ENCODE measurements around the gene THRB.
A peak's percentile ranks its signal among the peaks of the same experiment; 100 is the strongest.

THRB gene

DNA sequence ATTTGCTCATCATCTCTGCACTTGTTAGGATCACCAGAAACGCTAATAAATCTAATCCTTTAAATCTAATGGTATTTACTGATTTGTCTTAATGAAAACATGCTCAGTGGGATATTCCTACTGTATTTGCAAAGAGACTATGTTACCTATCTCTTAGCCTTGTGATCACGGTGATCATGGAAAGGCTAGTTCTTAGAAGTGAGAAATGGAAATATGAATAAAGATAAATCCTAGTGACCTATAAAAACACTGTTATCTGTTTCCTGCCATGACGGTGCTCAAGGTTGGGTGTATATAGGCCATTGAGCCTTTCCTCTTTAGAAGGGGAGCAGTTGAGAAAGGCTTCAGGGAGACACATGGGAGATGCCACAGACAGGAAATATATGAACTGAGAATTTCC, 116.3 kb downstream of the THRB start:
- DNase-seq (ENCODE audit: low read depth in 2 of 2) = no peak

DNA sequence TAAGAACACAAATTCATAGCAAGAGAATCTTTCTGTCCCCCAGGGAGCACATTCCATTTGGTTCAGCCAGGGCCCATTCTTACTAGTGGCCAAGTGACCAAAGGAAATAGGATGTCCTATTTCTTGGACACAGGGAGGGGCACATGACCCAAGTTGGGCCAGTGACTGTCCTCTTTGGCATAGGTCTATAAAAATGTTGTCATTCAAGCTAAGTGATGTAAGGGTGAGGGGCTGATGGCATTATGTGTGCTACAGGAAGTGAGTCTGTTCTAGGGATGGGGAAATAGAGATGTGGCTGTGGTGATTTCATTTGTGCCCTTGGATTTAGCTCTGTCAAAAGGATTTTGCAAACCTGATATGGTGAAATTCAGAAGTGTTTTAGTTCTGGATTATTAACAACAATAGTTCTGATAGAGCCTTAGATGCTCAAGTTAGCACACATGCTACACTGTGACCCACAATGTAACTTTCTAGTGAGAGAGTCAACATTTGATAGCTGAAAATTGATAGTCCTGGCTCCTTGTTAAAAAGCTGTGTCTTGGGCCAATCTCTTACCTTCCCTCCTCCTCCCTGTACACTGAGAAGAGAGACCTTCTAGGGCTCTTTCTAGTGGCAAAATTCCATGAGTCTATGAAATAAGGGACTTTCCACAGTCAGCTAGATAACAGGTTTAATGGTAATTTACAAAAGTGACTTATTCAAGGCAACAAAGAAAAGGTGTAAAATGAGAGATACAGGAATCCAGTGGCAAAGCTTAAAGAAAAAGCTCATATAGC, 117.2 kb downstream of the THRB start:
- no peak for DNase-seq (ENCODE audit: low read depth in 2 of 2)

DNA sequence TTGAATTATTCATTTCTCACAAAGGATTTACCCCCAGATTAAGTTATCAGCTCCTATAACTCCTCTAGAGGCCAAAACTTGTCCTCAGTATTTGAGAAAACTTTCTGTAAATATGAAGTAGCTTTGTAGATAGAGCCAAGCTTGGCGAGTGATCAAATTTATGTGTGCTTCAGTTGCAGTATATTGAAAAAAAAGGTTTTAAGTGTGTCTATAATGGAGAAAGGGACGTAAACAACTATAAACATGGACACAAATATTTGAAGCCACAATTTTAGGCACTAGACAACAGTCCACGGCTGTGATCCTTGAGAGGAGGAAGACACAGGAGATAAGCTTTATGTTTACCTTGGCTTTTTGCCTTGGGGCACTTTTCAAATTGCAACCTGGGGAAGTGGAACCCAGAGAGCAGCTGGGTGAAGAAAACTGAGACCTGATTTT, 118.7 kb downstream of the THRB start:
- no peak for DNase-seq (ENCODE audit: low read depth in 2 of 2)

DNA sequence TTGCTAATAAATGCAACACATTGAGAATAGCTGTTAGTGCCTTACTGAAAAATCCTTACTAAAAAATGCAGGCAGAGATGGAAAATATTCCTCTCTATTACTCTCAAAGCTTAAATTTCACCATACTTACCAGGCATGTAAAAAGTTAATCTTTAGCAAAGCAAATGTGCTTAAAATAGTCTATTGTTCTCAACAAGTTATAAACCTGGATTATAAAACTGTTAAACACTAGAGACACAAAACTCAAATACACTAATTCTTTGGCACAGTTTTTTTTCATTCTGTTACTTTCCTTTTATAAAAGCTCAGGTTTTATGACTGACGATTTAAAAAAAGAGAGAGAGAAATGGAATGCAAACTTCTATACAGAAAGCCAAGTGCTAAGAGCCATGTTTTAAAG, 119.8 kb downstream of the THRB start:
- DNase-seq (ENCODE audit: low read depth in 2 of 2) = no peak

DNA sequence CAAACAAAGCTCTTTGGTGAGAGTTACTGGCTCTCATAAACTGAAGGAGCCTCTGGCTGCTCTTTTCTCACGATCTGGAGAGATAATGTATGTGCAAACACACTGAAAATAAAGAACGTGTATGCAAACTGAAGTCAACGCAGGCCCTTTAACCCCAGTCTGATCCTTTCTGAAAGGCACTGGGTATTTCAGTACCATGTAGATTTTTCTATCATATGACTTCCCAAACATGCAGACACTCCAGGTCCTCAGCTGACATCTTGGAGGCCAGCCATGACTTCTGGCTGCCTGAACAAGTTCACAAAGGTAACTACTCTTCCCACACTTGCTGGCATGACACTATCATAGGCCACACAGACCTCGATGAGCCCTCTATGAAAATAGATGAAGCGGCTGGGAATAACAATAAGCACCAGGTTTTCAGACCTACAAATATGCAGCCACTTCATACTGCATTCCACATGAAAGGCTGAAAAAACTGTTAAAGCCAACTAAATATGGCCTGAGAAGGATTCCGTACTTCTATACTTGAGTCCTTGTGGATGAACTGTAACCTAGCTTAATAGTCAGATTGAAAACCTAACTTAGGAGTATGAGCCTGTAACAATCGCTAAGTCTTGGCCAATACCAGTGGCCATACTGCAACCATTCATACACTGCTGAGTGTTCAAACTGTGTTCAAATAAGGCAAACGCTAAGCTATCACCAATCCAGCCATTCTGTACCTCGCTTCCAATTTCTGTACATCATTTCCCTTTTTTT, 121.3 kb downstream of the THRB start:
- no peak for DNase-seq (ENCODE audit: low read depth in 2 of 2)

DNA sequence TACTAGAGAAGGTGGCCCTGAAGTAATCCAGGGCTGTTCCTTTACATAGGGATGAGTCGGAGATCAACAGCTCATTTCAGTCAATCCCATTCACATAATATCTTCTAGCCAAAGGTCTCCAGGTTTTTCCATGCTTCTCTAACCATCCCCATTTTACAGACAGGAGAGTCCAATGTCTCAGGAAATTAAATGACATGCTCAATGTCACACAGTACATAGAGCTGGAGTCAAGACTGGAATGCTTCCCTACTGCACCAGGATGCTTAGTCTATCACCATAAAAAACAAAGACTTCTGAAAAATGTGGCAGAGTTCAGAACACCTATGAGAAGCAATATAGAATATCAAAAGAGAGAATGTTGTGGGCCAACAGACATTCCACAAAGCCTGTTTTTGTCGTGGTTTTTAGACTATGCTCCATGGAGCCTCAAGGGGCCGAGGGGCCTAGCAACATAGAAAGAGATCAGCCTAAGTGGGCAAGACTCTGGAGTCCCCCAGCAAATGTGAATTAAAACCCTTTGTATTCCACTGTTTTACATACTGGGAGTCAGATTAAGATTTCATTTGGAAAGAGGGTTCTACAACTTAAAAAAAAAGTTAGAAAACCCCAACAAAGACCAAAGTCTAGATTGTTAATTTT, 122.0 kb downstream of the THRB start:
- no peak for DNase-seq (ENCODE audit: low read depth in 2 of 2)

DNA sequence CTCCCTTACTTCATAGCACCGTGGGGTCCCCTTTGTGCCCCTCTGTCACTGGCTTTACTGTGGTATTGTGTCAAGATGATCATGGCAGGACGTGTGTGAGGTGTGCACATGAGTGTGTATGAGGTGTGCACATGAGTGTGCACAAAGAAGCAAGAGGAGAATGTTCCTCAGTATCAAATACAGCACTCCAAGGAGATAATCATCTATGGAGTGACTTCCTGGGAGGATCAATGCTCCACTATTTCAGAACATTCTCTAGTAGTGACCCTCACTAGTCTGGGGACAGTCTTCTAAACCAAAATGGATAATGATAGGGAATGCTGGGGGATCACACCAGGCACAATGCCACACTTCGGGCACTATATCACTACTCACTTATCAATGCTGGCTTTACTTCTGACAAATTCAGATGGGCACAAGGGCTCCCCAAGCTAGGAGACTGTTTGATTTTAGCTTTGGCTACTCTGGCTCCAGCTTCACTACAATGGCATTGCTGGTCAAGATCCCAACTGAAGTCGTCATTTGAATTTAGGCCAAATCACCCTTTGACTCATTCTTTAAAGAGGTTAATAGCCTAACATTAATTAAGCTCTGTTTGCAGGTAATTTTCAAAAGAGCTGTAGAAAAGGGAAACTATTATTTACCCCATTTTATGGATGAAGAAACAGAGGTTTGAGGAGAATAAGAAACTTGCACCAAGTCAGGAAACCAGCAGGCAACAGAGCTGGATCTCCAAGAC, 124.1 kb downstream of the THRB start:
- no peak for DNase-seq (ENCODE audit: low read depth in 2 of 2)

DNA sequence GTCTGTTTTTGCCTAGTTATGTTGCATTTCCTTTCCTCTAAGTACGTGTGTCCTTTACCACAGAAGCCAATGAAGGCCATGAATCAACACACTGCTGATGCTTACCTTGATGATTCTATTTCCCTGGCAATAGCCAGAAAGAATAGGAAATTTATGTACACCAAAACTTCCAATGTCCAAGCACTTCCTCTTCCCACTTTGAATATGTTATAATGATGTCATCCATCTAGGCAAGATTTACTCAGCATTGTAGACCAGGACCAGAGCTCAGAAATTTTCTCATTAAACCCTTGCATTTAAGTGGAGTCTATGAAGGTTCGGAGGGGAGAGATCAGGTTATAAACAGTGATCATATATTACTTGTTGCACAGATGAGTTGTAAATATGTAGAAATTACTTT, 126.0 kb downstream of the THRB start:
- no peak for DNase-seq (ENCODE audit: low read depth in 2 of 2)

DNA sequence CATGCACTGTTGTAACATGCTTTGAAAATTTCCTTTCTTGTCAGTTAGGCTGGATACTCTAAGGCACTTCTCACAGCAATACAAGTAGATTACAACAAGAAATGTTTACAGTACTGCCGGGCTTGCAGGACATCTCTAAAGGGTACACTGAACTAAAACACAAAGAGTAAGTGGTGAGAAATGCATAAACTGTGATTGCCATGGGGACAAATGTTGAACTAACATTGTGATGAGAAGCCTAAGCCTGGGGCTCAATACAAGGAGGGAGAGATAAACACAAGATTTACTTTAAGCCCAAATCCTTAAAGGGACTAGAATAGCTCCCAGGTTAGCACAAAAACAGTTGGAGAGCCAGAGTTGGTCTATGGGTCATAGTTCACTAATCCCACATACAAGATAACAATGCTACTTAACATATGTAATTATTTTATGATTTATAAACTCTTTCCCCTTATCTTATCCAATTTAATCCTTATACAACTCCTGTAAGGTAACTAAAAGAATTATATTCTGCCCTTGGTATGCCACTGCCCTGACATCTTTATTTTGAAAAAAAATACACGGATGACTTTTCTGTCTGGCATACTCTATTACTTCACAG, 126.9 kb downstream of the THRB start:
- DNase-seq (ENCODE audit: low read depth in 2 of 2) = no peak

DNA sequence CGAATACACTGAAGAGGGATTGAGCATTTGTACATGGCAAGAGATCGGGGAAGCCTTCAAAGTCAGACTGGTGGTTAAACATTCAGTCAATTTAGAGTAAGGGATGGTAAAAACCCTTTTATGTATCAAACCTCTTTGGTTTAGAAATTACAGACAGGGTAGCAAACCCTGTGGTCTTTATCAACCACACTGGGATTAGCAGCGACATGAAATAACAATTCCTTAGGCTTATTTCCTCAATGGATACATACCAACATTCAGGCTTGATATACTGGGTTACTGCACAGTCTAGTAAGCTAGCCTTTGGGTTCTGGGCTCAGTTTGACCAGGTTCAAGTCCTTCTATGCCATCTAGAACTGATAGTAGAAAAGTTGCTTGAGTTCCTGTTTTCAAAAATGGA, 127.4 kb downstream of the THRB start:
- no peak for DNase-seq (ENCODE audit: low read depth in 2 of 2)

DNA sequence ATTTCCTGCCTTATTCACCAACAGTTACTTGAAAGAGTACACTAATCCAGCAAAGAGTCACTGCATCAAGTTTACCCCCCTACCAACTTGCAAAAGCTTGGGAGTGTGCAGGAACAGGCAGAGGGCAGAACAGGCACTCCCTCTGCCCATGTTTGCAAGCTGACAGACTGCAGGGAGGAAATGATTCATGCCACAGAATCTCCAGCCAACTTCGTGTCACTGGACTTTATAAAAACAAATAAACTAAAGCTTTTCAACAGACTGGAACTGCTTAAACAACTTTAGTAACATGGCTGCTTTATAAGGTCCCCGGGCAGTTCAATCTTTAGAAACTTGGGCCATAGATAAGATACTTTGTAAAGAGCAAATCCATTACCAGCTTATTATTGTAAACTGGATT, 129.5 kb downstream of the THRB start:
- DNase-seq (ENCODE audit: low read depth in 2 of 2) = peak; percentile 34 to 43

DNA sequence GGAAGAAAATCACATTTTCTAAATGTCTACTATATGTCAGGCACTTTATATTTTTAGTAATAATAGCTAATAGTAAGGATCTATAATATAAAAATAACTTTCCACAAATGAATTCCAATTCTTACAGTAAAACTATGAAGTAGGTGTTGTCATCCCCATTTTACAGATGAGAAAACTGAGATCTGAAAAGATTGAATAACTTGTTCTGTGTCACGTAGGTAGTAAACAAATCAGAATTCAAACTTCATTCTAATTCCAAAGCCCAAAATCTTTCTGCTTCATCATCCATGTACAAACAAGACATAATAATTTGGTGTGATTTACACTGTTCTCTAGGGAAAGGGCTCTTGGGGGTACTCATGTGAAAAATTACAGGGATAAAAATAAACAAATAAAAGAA, 130.3 kb downstream of the THRB start:
- DNase-seq (ENCODE audit: low read depth in 2 of 2) = no peak

DNA sequence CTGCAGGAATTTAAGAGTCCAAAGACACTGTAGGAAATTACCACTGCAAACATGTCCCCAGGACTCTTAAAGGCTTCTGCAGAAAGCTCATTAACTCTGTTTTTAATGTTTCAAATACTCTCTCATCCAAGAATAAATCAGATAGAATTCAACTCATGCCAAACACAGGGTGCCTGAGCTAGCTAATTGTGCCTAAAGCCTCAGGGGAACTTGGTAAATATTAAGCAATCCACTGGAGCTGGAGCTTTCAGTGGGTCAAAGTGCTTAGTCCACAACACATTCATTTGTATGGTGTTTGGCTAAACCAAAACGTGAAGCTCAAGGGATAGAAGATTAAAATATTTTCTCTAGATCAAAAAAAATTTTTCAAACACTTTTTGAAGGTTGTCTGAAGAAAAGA, 131.4 kb downstream of the THRB start:
- DNase-seq (ENCODE audit: low read depth in 2 of 2) = no peak

DNA sequence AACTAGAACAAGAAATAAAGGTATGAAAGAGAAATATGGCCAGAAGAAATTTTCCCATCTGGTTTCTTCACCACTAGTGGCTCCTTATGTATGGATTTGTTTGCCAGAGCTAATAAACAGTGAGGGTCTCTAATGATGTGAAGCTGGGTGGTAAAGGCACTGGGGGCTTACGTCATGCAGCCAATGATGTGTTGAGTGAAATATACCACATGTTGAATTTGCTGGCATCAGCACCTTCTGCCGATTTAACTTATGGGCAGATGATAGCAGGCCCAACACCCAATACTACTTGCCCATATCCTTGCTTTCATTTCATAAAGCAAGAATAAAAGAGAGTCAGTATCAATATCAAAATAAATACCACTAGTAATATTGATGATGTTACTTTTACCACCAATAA, 133.0 kb downstream of the THRB start:
- no peak for DNase-seq (ENCODE audit: low read depth in 2 of 2)

DNA sequence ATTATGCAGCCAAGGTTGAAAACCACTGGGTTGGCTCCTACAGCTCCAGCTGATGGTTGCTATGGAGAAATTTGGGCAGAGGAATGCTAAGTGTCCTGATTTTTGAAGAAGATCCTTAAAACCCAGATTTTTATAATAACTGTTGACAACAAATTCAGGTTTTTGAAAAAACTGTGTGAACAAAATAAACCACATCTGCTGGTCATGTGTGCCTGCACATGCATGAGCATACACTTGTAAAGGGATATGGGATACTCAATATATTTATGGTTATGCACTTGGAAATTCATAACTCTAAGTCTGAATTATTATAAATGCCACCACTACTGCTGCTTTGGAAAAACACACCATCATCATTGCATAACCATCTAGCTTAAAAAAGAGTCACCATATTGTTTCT, 133.7 kb downstream of the THRB start:
- no peak for DNase-seq (ENCODE audit: low read depth in 2 of 2)

DNA sequence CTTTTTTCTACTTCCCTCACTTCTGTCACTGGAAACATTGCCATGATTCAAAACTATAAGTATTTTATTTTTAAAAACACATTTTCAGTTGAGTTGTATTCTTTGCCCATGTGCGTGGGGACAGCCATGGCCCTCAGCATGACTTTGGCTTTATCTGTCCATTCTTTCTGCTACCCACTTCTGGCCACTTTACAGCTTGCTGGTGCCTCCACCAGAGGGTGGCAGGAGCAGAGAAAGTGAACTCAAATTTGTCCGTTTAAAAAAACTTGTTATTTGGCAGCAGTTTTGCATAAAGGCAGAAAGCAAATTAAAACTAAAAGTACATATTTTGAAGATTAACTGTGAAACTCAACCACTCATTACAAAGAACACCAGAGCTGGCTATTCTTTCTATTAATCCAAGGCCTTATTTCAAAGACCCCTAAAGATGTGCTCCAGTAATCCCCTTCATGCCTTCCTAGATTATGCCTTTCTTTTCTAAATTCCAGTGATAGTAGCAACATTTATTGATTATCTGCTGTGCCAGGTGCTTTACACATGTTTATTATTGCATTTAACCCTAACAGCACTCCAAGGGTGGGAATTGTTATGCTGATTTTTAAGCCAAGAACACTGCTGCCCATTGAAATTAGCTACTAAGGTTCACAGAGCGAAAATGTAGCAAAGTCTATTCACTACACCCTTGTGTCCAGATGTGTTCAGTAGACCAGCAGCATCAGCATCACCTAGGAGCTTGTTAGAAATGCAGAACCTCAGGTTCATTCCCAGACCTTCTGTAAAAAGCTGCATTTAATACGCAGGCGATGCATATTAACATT, 134.8 kb downstream of the THRB start:
- DNase-seq (ENCODE audit: low read depth in 2 of 2) = no peak

DNA sequence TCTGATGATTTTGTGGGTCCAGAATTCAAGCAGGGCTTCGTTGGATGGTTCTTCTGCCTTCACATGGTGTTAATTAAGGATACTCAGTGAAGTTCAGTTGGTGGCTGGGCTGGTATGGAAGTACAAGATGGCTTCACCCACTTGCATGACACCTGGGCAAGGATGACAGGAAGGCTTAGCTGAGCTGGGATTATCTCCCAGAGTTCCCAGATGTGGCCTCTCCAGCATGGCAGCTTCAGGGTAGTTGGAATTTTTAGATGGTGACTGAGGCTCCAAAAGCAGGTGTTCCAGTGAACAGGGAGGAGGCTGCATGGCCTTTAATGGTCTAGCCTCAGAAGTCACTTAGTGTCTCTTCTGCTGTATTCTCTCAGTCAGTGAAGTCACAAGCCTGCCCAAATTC, 135.5 kb downstream of the THRB start:
- DNase-seq (ENCODE audit: low read depth in 2 of 2) = no peak

DNA sequence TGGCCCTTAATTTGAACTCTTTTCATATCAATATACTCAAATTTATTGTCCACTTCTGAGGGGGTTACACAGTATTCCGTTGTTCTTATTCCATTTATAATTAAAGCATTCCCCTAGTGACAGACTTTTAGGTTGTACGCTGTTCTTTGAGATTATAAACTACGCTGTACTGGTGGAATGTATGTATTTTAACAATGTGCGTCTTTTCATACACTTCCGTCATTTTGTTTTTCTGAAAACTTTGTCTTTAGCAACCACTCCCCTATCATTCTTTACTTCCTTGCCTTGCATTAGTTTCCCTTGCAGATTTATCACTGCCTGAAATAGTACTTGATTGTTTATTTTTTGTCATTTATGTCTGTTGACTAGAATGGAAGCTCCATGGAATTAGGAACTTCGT, 137.0 kb downstream of the THRB start:
- no peak for DNase-seq (ENCODE audit: low read depth in 2 of 2)

DNA sequence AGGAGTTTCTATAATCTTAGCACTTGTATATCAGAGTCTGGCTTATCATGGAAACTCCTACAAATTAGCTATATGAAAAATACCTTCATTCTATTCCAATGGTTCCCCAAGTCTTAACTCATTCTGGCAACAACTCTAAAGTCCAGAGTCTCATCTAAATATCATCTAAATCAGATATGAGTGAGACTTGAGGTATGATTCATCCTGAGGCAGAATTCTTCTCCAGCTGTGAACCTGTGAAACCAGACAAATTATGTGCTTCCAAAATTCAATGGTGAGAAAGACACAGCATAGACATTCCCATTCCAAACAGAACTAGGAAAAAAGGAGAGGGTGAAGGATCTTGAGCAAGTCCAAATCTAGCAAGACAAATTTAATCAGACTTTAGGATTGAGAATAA, 138.8 kb downstream of the THRB start:
- DNase-seq (ENCODE audit: low read depth in 2 of 2) = no peak

DNA sequence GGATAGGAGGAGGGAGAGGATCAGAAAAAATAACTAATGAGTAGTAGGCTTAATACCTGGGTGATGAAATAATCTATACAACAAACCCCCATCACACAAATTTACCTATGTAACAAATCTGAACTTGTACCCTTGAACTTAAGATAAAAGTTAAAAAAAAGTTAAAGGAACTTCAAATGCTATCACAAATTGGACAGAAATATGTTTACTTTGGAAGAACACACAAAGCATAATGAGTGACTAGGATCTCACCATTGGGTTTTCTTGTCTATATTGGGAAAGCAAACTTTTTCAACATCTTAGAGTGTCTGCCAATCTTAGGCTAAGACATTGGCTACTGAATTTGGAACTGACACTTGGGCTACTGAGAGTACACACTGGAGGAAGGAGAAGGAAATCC, 140.4 kb downstream of the THRB start:
- no peak for DNase-seq (ENCODE audit: low read depth in 2 of 2)
